Measurements from ENCODE around the gene CASZ1. TPM values are rescaled to one million over a fixed set of nuclear protein-coding genes. Genes with fewer than 3 reads are reported as not detected.

CASZ1 gene
- total and polyA plus RNA-seq, 2 donors from 2014 or later = 10.1 to 33.0 TPM

DNA sequence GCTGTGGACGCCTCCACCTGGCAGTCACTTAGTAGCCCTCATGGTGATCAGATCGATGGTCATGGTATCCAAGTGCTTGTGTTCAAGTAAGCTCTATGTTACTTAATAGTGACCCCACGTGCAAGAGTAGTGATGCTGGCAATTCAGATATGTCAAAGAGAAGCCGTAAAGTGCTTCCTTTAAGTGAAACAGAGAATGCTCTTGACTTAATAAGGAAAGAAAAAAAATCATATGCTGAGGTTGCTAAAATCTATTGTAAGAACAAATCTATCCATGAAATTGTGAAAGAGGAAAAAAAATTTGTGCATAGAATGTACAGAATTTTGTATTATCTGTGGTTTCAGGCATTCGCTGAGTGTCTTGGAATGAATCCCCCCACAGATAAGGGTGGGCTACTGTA lies 207.8 kb downstream of the CASZ1 start:
- intact Hi-C loops (cut with DNase I) = no loop called here
- Histone ChIP-seq H3K9ac (ENCODE audit: low read length in 3 of 3) (no peak overlapping the region), H3K27me3 (ENCODE audit: control insufficient read depth, insufficient read depth, low read length) (no peaks in the 10 kb centered on the region), H3K4me3 (ENCODE audit: low read length in 3 of 3) (no peak overlapping the region), H3K9me3 (ENCODE audit: control insufficient read depth in 2 of 3, insufficient read depth in 1 of 3, low read length in 3 of 3) (no peaks in the 10 kb centered on the region), H3K36me3 (ENCODE audit: control insufficient read depth in 2 of 3, insufficient read depth in 3 of 3, low read length in 3 of 3) (no peaks in the 10 kb centered on the region), H3K4me1 (ENCODE audit: control insufficient read depth in 2 of 3, insufficient read depth in 2 of 3, low read depth in 1 of 3, low read length in 3 of 3) (peaks cover 6 to 28% (median 9%) of the 10 kb centered on the region in 3 donors), H3K27ac (ENCODE audit: low read depth in 2 of 2, low read length in 2 of 2) (no peak overlapping the region)
- TF ChIP-seq, protein P1, sequence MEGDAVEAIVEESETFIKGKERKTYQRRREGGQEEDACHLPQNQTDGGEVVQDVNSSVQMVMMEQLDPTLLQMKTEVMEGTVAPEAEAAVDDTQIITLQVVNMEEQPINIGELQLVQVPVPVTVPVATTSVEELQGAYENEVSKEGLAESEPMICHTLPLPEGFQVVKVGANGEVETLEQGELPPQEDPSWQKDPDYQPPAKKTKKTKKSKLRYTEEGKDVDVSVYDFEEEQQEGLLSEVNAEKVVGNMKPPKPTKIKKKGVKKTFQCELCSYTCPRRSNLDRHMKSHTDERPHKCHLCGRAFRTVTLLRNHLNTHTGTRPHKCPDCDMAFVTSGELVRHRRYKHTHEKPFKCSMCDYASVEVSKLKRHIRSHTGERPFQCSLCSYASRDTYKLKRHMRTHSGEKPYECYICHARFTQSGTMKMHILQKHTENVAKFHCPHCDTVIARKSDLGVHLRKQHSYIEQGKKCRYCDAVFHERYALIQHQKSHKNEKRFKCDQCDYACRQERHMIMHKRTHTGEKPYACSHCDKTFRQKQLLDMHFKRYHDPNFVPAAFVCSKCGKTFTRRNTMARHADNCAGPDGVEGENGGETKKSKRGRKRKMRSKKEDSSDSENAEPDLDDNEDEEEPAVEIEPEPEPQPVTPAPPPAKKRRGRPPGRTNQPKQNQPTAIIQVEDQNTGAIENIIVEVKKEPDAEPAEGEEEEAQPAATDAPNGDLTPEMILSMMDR (IDR thresholded peaks at IDR 0.05; ENCODE audit: borderline replicate concordance, extremely low read depth, insufficient read depth) = no peak
- FAIRE-seq = no peak
- no peak for DNase-seq

Other genes starting within 250 kb of the CASZ1 start
- gene TARDBP, start 216.0 kb upstream of the CASZ1 start, total RNA-seq = 140 TPM
- 103 TPM for gene TARDBP, start 216.0 kb upstream of the CASZ1 start, polyA plus RNA-seq (ENCODE audit: insufficient read depth, low read depth, low replicate concordance)